GM12878 (cell line): ENCODE results near the gene CLEC4G. TPM values are rescaled to one million over a fixed set of nuclear protein-coding genes. Genes with fewer than 3 reads are reported as not detected.

Experiments used
- ATF2 ChIP-seq: IDR thresholded peaks from 2 replicates; pipeline ENCODE4 v1.6.1; 2012; ENCODE audit warnings: low read length, inconsistent platforms
- BMI1 ChIP-seq: fragments of 450-650 bp; IDR thresholded peaks from 2 replicates; pipeline ENCODE4 v1.6.1; 2016; ENCODE audit warnings: mild to moderate bottlenecking, moderate library complexity, borderline replicate concordance
- FOS ChIP-seq: IDR thresholded peaks from 3 replicates; pipeline ENCODE4 v1.6.1; 2011; ENCODE audit warnings: borderline replicate concordance; ENCODE audit not compliant: insufficient read length; ENCODE audit errors: extremely low read depth
- IKZF1 ChIP-seq: fragments of 450-650 bp; conservative IDR thresholded peaks from 2 replicates; pipeline ENCODE4 v1.6.1; 2017; ENCODE audit warnings: antibody characterized with exemption, mild to moderate bottlenecking
- JUNB ChIP-seq: IDR thresholded peaks from 2 replicates; pipeline ENCODE4 v1.6.1; 2016; ENCODE audit warnings: antibody characterized with exemption, mild to moderate bottlenecking
- JUND ChIP-seq: IDR thresholded peaks from 2 replicates; pipeline ENCODE4 v1.6.1; 2012; ENCODE audit warnings: low read depth, mild to moderate bottlenecking, low read length, improper control_type of control experiment, moderate library complexity
- MEF2B ChIP-seq: fragments of 450-650 bp; IDR thresholded peaks from 2 replicates; pipeline ENCODE4 v1.6.1; 2018; ENCODE audit warnings: mild to moderate bottlenecking, moderate library complexity; ENCODE audit not compliant: partially characterized antibody, poor library complexity, severe bottlenecking
- NR2C2 ChIP-seq: IDR thresholded peaks from 2 replicates; pipeline ENCODE4 v1.6.1; 2011; ENCODE audit warnings: borderline replicate concordance, low read depth; ENCODE audit not compliant: control insufficient read depth, insufficient read length
- RBBP5 ChIP-seq: fragments of 200-600 bp; sonication (generic); conservative IDR thresholded peaks from 2 replicates; pipeline ENCODE4 v1.6.1; 2016
- SIN3A ChIP-seq: IDR thresholded peaks from 2 replicates; pipeline ENCODE4 v1.6.1; 2012; ENCODE audit warnings: low read depth, low read length, improper control_type of control experiment
- SUPT20H ChIP-seq: IDR thresholded peaks from 2 replicates; pipeline ENCODE4 v1.6.1; 2011; ENCODE audit warnings: low read depth, mild to moderate bottlenecking, low read length, moderate library complexity, borderline replicate concordance; ENCODE audit not compliant: control insufficient read depth
- TCF7 ChIP-seq: IDR thresholded peaks from 2 replicates; pipeline ENCODE4 v1.6.1; 2014; ENCODE audit warnings: antibody characterized with exemption, borderline replicate concordance
- YY1 ChIP-seq: IDR thresholded peaks from 2 replicates; pipeline ENCODE4 v1.6.1; 2011; ENCODE audit warnings: low read depth, mild to moderate bottlenecking, low read length
- polyA plus RNA-seq, 11 experiments: library from polyadenylated mRNA; depleted of rRNA in 4 of 11; unstranded in 6 of 11; stranded (reverse) in 5 of 11; fragments of >200 nt; fragmentation: Nextera tagmentation in 4 of 11; fragmentation: Illumina TruSeq in 1 of 11; extraction: Ambion mirVana in 4 of 11; extraction: Trizol in 1 of 11; gene quantifications; 1 replicate in 1 of 11; 2 replicates in 10 of 11; pipeline versions ENCODE4 v1.2.1 to v1.2.3, GENCODE V29; 2011 to 2016; ENCODE audit warnings: inconsistent platforms in 2 of 11, missing spikeins in 2 of 11, low read depth in 1 of 11
- total RNA-seq, 4 experiments: library from RNA; depleted of rRNA in 3 of 4; stranded (reverse); fragments of >200 nt in 3 of 4; fragmentation: Illumina TruSeq in 1 of 4; extraction: Trizol in 1 of 4; gene quantifications; 2 replicates each; pipeline versions ENCODE4 v1.2.1 to v1.2.3, GENCODE V29; 2013 to 2021
- TF ChIP-seq, protein P1 (sequence below): IDR thresholded peaks from 2 replicates; pipeline ENCODE4 v1.6.1; 2012; ENCODE audit warnings: improper control_type of control experiment, low read depth, low read length; ENCODE audit not compliant: insufficient replicate concordance
- TF ChIP-seq, protein P2 (sequence below): IDR thresholded peaks from 2 replicates; pipeline ENCODE4 v1.6.1; 2011; ENCODE audit warnings: borderline replicate concordance, low read depth, mild to moderate bottlenecking, moderate library complexity, mixed read lengths, low read length; ENCODE audit not compliant: insufficient read depth; ENCODE audit errors: extremely low read length
- TF ChIP-seq, protein P3 (sequence below): fragments of 450-650 bp; formaldehyde crosslinking; IDR thresholded peaks from 2 replicates; pipeline ENCODE4 v1.5.0; 2022; ENCODE audit warnings: mild to moderate bottlenecking, missing genetic modification characterization

Gene CLEC4G
- total and polyA plus RNA-seq, 10 of the 15 experiments (the other 5 are each of a cell fraction or from before 2014, with no cell fraction given): 0.04 TPM; not detected in 9

DNA sequence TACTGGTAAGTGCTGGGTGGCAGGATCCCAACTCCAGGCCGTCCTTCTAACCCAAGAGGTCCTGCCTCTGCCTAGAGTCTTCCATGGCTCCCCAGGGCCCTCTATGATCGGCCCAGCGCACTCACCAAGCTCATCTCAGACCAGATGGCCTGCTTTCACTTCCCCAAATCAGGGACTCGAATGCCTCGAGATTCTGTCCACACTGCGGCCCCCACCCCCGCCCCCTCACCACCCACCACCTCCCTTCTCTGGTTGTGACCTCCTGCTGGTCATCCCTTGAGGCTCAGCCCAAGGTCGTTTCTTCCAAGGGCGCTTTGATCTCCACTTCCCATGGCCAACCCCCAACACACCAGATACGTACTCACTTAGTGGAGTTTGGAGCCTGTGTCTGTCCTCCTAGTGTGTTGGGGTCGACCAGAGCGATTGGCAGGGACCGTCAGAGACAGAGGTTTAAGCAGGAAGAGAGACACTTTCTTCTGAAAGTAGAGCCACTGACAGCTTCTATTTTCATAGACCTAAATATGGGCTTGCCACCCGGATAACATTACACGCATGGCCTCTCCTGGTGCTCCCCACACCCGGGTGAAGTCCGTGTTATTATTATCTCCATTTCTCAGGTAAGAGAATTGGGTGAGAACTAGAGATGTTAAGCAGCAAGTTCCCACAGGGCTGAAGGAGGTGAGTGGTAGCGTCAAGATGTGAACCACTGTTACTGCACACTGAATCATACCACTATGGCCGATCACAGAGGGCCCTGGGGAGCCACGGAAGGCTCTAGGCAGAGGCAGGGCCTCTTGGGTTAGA is 30.1 kb downstream of the CLEC4G start, which contains the start of gene FCER2 (continued):
- TF ChIP-seq, protein P1, sequence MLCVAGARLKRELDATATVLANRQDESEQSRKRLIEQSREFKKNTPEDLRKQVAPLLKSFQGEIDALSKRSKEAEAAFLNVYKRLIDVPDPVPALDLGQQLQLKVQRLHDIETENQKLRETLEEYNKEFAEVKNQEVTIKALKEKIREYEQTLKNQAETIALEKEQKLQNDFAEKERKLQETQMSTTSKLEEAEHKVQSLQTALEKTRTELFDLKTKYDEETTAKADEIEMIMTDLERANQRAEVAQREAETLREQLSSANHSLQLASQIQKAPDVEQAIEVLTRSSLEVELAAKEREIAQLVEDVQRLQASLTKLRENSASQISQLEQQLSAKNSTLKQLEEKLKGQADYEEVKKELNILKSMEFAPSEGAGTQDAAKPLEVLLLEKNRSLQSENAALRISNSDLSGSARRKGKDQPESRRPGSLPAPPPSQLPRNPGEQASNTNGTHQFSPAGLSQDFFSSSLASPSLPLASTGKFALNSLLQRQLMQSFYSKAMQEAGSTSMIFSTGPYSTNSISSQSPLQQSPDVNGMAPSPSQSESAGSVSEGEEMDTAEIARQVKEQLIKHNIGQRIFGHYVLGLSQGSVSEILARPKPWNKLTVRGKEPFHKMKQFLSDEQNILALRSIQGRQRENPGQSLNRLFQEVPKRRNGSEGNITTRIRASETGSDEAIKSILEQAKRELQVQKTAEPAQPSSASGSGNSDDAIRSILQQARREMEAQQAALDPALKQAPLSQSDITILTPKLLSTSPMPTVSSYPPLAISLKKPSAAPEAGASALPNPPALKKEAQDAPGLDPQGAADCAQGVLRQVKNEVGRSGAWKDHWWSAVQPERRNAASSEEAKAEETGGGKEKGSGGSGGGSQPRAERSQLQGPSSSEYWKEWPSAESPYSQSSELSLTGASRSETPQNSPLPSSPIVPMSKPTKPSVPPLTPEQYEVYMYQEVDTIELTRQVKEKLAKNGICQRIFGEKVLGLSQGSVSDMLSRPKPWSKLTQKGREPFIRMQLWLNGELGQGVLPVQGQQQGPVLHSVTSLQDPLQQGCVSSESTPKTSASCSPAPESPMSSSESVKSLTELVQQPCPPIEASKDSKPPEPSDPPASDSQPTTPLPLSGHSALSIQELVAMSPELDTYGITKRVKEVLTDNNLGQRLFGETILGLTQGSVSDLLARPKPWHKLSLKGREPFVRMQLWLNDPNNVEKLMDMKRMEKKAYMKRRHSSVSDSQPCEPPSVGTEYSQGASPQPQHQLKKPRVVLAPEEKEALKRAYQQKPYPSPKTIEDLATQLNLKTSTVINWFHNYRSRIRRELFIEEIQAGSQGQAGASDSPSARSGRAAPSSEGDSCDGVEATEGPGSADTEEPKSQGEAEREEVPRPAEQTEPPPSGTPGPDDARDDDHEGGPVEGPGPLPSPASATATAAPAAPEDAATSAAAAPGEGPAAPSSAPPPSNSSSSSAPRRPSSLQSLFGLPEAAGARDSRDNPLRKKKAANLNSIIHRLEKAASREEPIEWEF: peak; percentile 97
- TF ChIP-seq JUNB (peak; percentile 33), NR2C2 (no peak), SUPT20H (no peak), TCF7 (peak; percentile 85), YY1 (peak; percentile 93), ATF2 (peak; percentile 97), SIN3A (no peak; the same call in 1 of the 2 replicates), RBBP5 (no peak), MEF2B (peak; percentile 98), FOS (no peak), IKZF1 (peak; percentile 61), BMI1 (no peak), JUND (no peak)
- TF ChIP-seq, protein P2, sequence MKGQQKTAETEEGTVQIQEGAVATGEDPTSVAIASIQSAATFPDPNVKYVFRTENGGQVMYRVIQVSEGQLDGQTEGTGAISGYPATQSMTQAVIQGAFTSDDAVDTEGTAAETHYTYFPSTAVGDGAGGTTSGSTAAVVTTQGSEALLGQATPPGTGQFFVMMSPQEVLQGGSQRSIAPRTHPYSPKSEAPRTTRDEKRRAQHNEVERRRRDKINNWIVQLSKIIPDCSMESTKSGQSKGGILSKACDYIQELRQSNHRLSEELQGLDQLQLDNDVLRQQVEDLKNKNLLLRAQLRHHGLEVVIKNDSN: no peak
- TF ChIP-seq, protein P3, sequence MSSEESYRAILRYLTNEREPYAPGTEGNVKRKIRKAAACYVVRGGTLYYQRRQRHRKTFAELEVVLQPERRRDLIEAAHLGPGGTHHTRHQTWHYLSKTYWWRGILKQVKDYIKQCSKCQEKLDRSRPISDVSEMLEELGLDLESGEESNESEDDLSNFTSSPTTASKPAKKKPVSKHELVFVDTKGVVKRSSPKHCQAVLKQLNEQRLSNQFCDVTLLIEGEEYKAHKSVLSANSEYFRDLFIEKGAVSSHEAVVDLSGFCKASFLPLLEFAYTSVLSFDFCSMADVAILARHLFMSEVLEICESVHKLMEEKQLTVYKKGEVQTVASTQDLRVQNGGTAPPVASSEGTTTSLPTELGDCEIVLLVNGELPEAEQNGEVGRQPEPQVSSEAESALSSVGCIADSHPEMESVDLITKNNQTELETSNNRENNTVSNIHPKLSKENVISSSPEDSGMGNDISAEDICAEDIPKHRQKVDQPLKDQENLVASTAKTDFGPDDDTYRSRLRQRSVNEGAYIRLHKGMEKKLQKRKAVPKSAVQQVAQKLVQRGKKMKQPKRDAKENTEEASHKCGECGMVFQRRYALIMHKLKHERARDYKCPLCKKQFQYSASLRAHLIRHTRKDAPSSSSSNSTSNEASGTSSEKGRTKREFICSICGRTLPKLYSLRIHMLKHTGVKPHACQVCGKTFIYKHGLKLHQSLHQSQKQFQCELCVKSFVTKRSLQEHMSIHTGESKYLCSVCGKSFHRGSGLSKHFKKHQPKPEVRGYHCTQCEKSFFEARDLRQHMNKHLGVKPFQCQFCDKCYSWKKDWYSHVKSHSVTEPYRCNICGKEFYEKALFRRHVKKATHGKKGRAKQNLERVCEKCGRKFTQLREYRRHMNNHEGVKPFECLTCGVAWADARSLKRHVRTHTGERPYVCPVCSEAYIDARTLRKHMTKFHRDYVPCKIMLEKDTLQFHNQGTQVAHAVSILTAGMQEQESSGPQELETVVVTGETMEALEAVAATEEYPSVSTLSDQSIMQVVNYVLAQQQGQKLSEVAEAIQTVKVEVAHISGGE (CRISPR knock-in tag): no peak
